Hepatocyte (in vitro differentiated cells): ENCODE measurements around the gene GABPA. TPM values are rescaled to one million over a fixed set of nuclear protein-coding genes. Genes with fewer than 3 reads are reported as not detected.

Source experiments
- DNase-seq: peaks from one replicate; pipeline ENCODE4 v3.0.0-alpha.2; 2016; ENCODE audit warnings: low spot score
- H2AFZ ChIP-seq: fragments of 200-600 bp; sonication (generic); 2 replicates; pipeline ENCODE4 v1.6.0; 2016; ENCODE audit warnings: antibody characterized with exemption, mild to moderate bottlenecking
- H3K27ac ChIP-seq: fragments of 200-600 bp; sonication (generic); 2 replicates; pipeline ENCODE4 v1.5.1; 2016; ENCODE audit warnings: mild to moderate bottlenecking
- H3K27me3 ChIP-seq: fragments of 200-600 bp; sonication (generic); 2 replicates; pipeline ENCODE4 v1.6.1; 2016
- H3K36me3 ChIP-seq: fragments of 200-600 bp; sonication (generic); replicated peaks from 2 replicates; pipeline ENCODE4 v1.5.1; 2016; ENCODE audit warnings: low read depth; ENCODE audit not compliant: insufficient read depth
- H3K4me1 ChIP-seq: fragments of 200-600 bp; sonication (generic); 2 replicates; pipeline ENCODE4 v1.5.1; 2016; ENCODE audit warnings: mild to moderate bottlenecking, moderate library complexity; ENCODE audit not compliant: insufficient read depth
- H3K4me2 ChIP-seq: fragments of 200-600 bp; sonication (generic); 2 replicates; pipeline ENCODE4 v1.6.0; 2016
- H3K4me3 ChIP-seq: fragments of 200-600 bp; sonication (generic); 2 replicates; pipeline ENCODE4 v1.5.1; 2016; ENCODE audit warnings: mild to moderate bottlenecking
- H3K79me2 ChIP-seq: fragments of 200-600 bp; sonication (generic); 2 replicates; pipeline ENCODE4 v1.6.0; 2017; ENCODE audit warnings: mild to moderate bottlenecking
- H3K9me2 ChIP-seq: fragments of 200-600 bp; sonication (generic); replicated peaks from 2 replicates; pipeline ENCODE4 v1.6.0; 2017; ENCODE audit warnings: mild to moderate bottlenecking; ENCODE audit not compliant: insufficient read depth
- H3K9me3 ChIP-seq: fragments of 200-600 bp; sonication (generic); 2 replicates; pipeline ENCODE4 v1.5.1; 2016; ENCODE audit warnings: low read depth, mild to moderate bottlenecking
- H4K20me1 ChIP-seq: fragments of 200-600 bp; sonication (generic); 2 replicates; pipeline ENCODE4 v1.6.0; 2016; ENCODE audit warnings: mild to moderate bottlenecking; ENCODE audit not compliant: insufficient read depth, poor library complexity, severe bottlenecking
- CTCF ChIP-seq: fragments of 200-600 bp; sonication (generic); IDR thresholded peaks from 2 replicates; pipeline ENCODE4 v1.5.1; 2016; ENCODE audit warnings: antibody characterized with exemption, mild to moderate bottlenecking; ENCODE audit not compliant: poor library complexity
- EZH2 ChIP-seq: fragments of 200-600 bp; sonication (generic); IDR thresholded peaks from 2 replicates; pipeline ENCODE4 v1.6.1; 2016; ENCODE audit warnings: antibody characterized with exemption, mild to moderate bottlenecking, borderline replicate concordance
- EZH2phosphoT487 ChIP-seq: fragments of 200-600 bp; sonication (generic); IDR thresholded peaks from one replicate; pipeline ENCODE4 v1.6.1; 2018; ENCODE audit warnings: antibody characterized with exemption, mild to moderate bottlenecking, low read depth, moderate library complexity; ENCODE audit not compliant: unreplicated experiment, severe bottlenecking
- WGBS: methylation state at CpG from one replicate; pipeline ENCODE4 v1.1.6; 2016; ENCODE audit warnings: low lambda C conversion rate; ENCODE audit errors: missing lambda C conversion rate; 5-methylcytosine and 5-hydroxymethylcytosine counted together
- polyA plus RNA-seq: library from polyadenylated mRNA; unstranded; fragments of >200 nt; fragmentation: Nextera tagmentation; extraction: Ambion mirVana; gene quantifications from 2 replicates; pipeline ENCODE4 v1.2.1, GENCODE V29; 2016
- total RNA-seq: library from RNA; depleted of rRNA; stranded (reverse); fragments of >200 nt; gene quantifications from 2 replicates; pipeline ENCODE4 v1.2.3, GENCODE V29; 2014

The GABPA gene
- total and polyA plus RNA-seq, 2 experiments from 2014 or later = 10.7 to 29.8 TPM

GRCh38 chr21:25742900-25743299, 8.1 kb downstream of the GABPA start:
- 93% methylated on average over 3 of the region's 3 CpGs for WGBS
- no peak overlapping the region for H3K27ac ChIP-seq
- no peak for DNase-seq
- H3K9me2 ChIP-seq = no peaks in the 10 kb centered on the region
- H3K4me1 ChIP-seq = no peaks in the 10 kb centered on the region
- H3K4me2 ChIP-seq = no peak overlapping the region
- no peaks in the 10 kb centered on the region for H3K27me3 ChIP-seq
- H2AFZ ChIP-seq = no peak overlapping the region
- H3K79me2 ChIP-seq = peaks cover 42% of the 10 kb centered on the region
- H3K4me3 ChIP-seq = no peak overlapping the region
- TF ChIP-seq CTCF (no peak), EZH2 (no peak), EZH2phosphoT487 (no peak)
- H3K9me3 ChIP-seq = no peaks in the 10 kb centered on the region
- H4K20me1 ChIP-seq = no peaks in the 10 kb centered on the region
- H3K36me3 ChIP-seq = no peaks in the 10 kb centered on the region

- Histone ChIP-seq H3K79me2 (peaks cover 23% of the 10 kb centered on the region), H3K4me3 (no peak overlapping the region), H3K9me2 (no peaks in the 10 kb centered on the region), H3K27ac (no peak overlapping the region), H2AFZ (no peak overlapping the region), H3K36me3 (no peaks in the 10 kb centered on the region), H3K4me1 (no peaks in the 10 kb centered on the region), H3K4me2 (no peak overlapping the region), H3K9me3 (no peaks in the 10 kb centered on the region), H3K27me3 (no peaks in the 10 kb centered on the region), H4K20me1 (no peaks in the 10 kb centered on the region)
- TF ChIP-seq EZH2phosphoT487 (no peak), EZH2 (no peak), CTCF (no peak)
- WGBS = 98% methylated on average over 2 of the region's 2 CpGs
- DNase-seq = no peak
Measured at GRCh38 chr21:25744854-25745253, 10.1 kb downstream of the GABPA start.

GRCh38 chr21:25750085-25750484, 15.3 kb downstream of the GABPA start:
- no peak overlapping the region for H3K4me3 ChIP-seq
- WGBS = 86% methylated on average over 6 of the region's 6 CpGs
- H3K9me2 ChIP-seq = no peaks in the 10 kb centered on the region
- DNase-seq = no peak
- no peak for TF ChIP-seq EZH2
- TF ChIP-seq CTCF = no peak
- TF ChIP-seq EZH2phosphoT487 = no peak
- no peaks in the 10 kb centered on the region for H3K36me3 ChIP-seq
- no peaks in the 10 kb centered on the region for H3K9me3 ChIP-seq
- H2AFZ ChIP-seq = no peak overlapping the region
- H3K79me2 ChIP-seq = no peaks in the 10 kb centered on the region
- H3K4me2 ChIP-seq = no peak overlapping the region
- no peak overlapping the region for H3K27ac ChIP-seq
- no peaks in the 10 kb centered on the region for H3K4me1 ChIP-seq
- no peaks in the 10 kb centered on the region for H3K27me3 ChIP-seq
- H4K20me1 ChIP-seq = no peaks in the 10 kb centered on the region

- Histone ChIP-seq H3K27me3 (no peaks in the 10 kb centered on the region), H4K20me1 (no peaks in the 10 kb centered on the region), H3K27ac (no peak overlapping the region), H3K36me3 (no peaks in the 10 kb centered on the region), H2AFZ (no peak overlapping the region), H3K4me2 (no peak overlapping the region), H3K4me1 (no peaks in the 10 kb centered on the region), H3K9me3 (no peaks in the 10 kb centered on the region), H3K4me3 (no peak overlapping the region), H3K9me2 (no peaks in the 10 kb centered on the region), H3K79me2 (no peaks in the 10 kb centered on the region)
- DNase-seq = no peak
- WGBS = 83% methylated on average over 1 of the region's 1 CpG
- TF ChIP-seq EZH2phosphoT487 (no peak), EZH2 (no peak), CTCF (no peak)
Measured at GRCh38 chr21:25752416-25752815, 17.6 kb downstream of the GABPA start.
